A673 (cell line): ENCODE measurements around the gene EIF2A. TPM values are rescaled to one million over a fixed set of nuclear protein-coding genes. Genes with fewer than 3 reads are reported as not detected.
A peak's percentile ranks its signal among the peaks of the same experiment; 100 is the strongest.

Source experiments
- BruUV-seq: library from RNA; stranded (reverse); fragments of 400-500 nt; replicated peaks from 2 replicates; lab custom pipeline; 2021; lab: Mats Ljungman, UMichigan
- CTCF ChIA-PET: fragments of 300-600 bp; sonication (Branson Sonifier 250); formaldehyde crosslinking; loops from one replicate; lab custom pipeline; 2022; ENCODE audit warnings: antibody characterized with exemption; lab: Charles Lee
- POLR2A ChIA-PET: fragments of 300-600 bp; sonication (Branson Sonifier 250); formaldehyde crosslinking; loops from one replicate; lab custom pipeline; 2022; ENCODE audit warnings: antibody characterized with exemption; ENCODE audit not compliant: low non-redundant PET; lab: Charles Lee
- DNase-seq: peaks from one replicate; pipeline ENCODE4 v3.0.0-alpha.2; 2015; ENCODE audit warnings: low spot score
- H3K27ac ChIP-seq: fragments of 200-600 bp; sonication (generic); 2 replicates; pipeline ENCODE4 v1.5.1; 2016; ENCODE audit warnings: mixed run types, low read depth, mild to moderate bottlenecking, mixed read lengths, antibody characterized with exemption, low read length; ENCODE audit not compliant: poor library complexity, severe bottlenecking
- H3K27me3 ChIP-seq: fragments of 200-600 bp; sonication (generic); replicated peaks from 2 replicates; pipeline ENCODE4 v1.6.1; 2017; ENCODE audit warnings: mixed run types, low read depth, mild to moderate bottlenecking, mixed read lengths, antibody characterized with exemption, low read length; ENCODE audit not compliant: insufficient read depth, poor library complexity
- H3K36me3 ChIP-seq: fragments of 200-600 bp; sonication (generic); 2 replicates; pipeline ENCODE4 v1.6.1; 2016; ENCODE audit warnings: mixed run types, mild to moderate bottlenecking, mixed read lengths, antibody characterized with exemption, low read length; ENCODE audit not compliant: insufficient read depth, poor library complexity, severe bottlenecking
- H3K4me1 ChIP-seq: fragments of 200-600 bp; sonication (generic); 2 replicates; pipeline ENCODE4 v1.6.1; 2017; ENCODE audit warnings: mixed run types, mild to moderate bottlenecking, mixed read lengths, antibody characterized with exemption, low read length; ENCODE audit not compliant: insufficient read depth, poor library complexity, severe bottlenecking
- H3K4me3 ChIP-seq: fragments of 200-600 bp; sonication (generic); 2 replicates; pipeline ENCODE4 v1.5.1; 2016; ENCODE audit warnings: low read depth, mixed run types, mild to moderate bottlenecking, mixed read lengths, low read length; ENCODE audit not compliant: poor library complexity, severe bottlenecking
- H3K9me3 ChIP-seq: fragments of 200-600 bp; sonication (generic); 2 replicates; pipeline ENCODE4 v1.6.1; 2016; ENCODE audit warnings: mixed run types, low read depth, mild to moderate bottlenecking, mixed read lengths, antibody characterized with exemption, low read length; ENCODE audit not compliant: poor library complexity, severe bottlenecking
- EZH2 ChIP-seq: fragments of 200-600 bp; sonication (generic); IDR thresholded peaks from 2 replicates; pipeline ENCODE4 v1.6.1; 2017; ENCODE audit warnings: borderline replicate concordance, low read depth, mild to moderate bottlenecking, mixed read lengths, antibody characterized with exemption, low read length; ENCODE audit not compliant: poor library complexity, severe bottlenecking
- intact Hi-C: fragments of 100-400 bp; cut with micrococcal nuclease; formaldehyde crosslinking; loops from one replicate; pipeline ENCODE4 v1.10.0; 2022; ENCODE audit not compliant: unreplicated experiment
- total RNA-seq: library from RNA; stranded (reverse); gene quantifications from 2 replicates; pipeline ENCODE4 v1.2.3, GENCODE V29; 2021
- TF ChIP-seq, protein P1 (sequence below): fragments of 300-800, 200-600 bp; sonication (generic); conservative IDR thresholded peaks from 2 replicates; pipeline ENCODE4 v1.5.1; 2017; ENCODE audit warnings: low read depth, mild to moderate bottlenecking, antibody characterized with exemption, low read length, moderate library complexity, mixed read lengths

Gene EIF2A
- total RNA-seq, 1 experiment from 2014 or later = 113 TPM

DNA sequence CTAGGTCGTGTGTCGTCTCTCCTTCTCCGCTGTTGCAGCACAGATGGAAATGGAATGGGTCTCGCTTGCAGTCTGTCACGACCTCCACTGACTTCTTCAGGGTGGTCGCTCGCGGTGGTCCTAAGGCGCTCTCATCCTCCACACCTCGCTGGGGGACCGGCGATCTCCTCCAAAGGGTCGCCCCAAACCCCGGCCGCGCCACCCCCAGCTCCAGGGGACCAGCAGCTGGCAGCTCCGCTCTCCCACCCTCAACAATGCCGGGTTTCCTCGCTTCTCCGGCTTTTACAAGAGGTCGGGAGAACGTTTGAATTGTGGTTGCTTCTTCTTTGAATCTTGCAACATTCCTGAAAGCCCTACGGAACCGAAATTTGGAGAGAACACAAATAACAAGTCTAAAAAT, 26.2 kb upstream of the EIF2A start:
- no peaks in the 10 kb centered on the region for H3K4me1 ChIP-seq
- BruUV-seq = no TSS peak
- intact Hi-C loops = no loop called here
- no peak overlapping the region for H3K4me3 ChIP-seq
- DNase-seq = no peak
- POLR2A ChIA-PET = interaction anchor here (0.6 kb wide), 1 partner anchor 606 kb away, joined by 3 read pairs; no protein-coding TSS in a partner anchor
- H3K9me3 ChIP-seq = no peaks in the 10 kb centered on the region
- no peaks in the 10 kb centered on the region for H3K36me3 ChIP-seq
- no peak overlapping the region for H3K27ac ChIP-seq
- no peak for TF ChIP-seq EZH2
- TF ChIP-seq, protein P1, sequence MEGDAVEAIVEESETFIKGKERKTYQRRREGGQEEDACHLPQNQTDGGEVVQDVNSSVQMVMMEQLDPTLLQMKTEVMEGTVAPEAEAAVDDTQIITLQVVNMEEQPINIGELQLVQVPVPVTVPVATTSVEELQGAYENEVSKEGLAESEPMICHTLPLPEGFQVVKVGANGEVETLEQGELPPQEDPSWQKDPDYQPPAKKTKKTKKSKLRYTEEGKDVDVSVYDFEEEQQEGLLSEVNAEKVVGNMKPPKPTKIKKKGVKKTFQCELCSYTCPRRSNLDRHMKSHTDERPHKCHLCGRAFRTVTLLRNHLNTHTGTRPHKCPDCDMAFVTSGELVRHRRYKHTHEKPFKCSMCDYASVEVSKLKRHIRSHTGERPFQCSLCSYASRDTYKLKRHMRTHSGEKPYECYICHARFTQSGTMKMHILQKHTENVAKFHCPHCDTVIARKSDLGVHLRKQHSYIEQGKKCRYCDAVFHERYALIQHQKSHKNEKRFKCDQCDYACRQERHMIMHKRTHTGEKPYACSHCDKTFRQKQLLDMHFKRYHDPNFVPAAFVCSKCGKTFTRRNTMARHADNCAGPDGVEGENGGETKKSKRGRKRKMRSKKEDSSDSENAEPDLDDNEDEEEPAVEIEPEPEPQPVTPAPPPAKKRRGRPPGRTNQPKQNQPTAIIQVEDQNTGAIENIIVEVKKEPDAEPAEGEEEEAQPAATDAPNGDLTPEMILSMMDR = no peak
- CTCF ChIA-PET = no interaction called here
- H3K27me3 ChIP-seq = no peaks in the 10 kb centered on the region

- POLR2A ChIA-PET = no interaction called here
- BruUV-seq = no TSS peak
- H3K27ac ChIP-seq = no peak overlapping the region
- CTCF ChIA-PET = no interaction called here
- H3K9me3 ChIP-seq = no peaks in the 10 kb centered on the region
- no peak for TF ChIP-seq EZH2
- TF ChIP-seq, protein P1 = peak; percentile 19; the same call in 1 of the 2 replicates
- H3K36me3 ChIP-seq = no peaks in the 10 kb centered on the region
- H3K4me3 ChIP-seq = no peak overlapping the region
- H3K4me1 ChIP-seq = no peaks in the 10 kb centered on the region
- intact Hi-C loops = no loop called here
- no peaks in the 10 kb centered on the region for H3K27me3 ChIP-seq
- no peak for DNase-seq
These were observed 25.1 kb upstream of the EIF2A start for GRCh38 chr3:150521463-150521862.

DNA sequence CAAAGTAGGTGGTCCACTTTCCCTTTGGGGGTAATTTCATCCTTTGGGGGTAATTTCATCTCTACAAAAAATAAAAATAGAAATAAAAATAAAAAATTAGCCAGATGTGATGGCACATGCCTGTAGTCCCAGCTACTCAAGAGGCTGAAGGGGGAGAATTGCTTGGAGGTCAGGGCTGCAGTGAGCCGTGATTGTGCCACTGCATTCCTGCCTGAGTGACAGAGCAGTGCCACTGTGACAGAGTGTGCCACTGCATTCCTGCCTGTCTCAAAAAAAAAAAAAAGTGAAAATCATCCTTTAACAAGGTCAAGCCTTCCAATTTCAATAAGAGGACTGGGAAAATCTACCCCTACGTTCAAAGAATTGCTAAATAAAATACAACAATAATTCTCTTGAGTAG, 23.0 kb upstream of the EIF2A start:
- TF ChIP-seq, protein P1 = no peak
- no peak for TF ChIP-seq EZH2
- ChIA-PET POLR2A (interaction anchor here (0.6 kb wide), 1 partner anchor 447 kb away, joined by 4 read pairs; no protein-coding TSS in a partner anchor), CTCF (no interaction called here)
- H3K4me1 ChIP-seq = no peaks in the 10 kb centered on the region
- intact Hi-C loops = no loop called here
- no peak for DNase-seq
- H3K36me3 ChIP-seq = no peaks in the 10 kb centered on the region
- no peaks in the 10 kb centered on the region for H3K27me3 ChIP-seq
- H3K27ac ChIP-seq = no peak overlapping the region
- BruUV-seq = no TSS peak
- no peak overlapping the region for H3K4me3 ChIP-seq
- H3K9me3 ChIP-seq = no peaks in the 10 kb centered on the region
